Measurements from ENCODE around the gene PCSK2.

Gene PCSK2

GRCh38 chr20:17520583-17520982 is 293.7 kb downstream of the PCSK2 start:
- no peak overlapping the region for H3K27ac ChIP-seq
- no peak for DNase-seq (ENCODE audit: low read depth, low spot score)

GRCh38 chr20:17522528-17522927 is 295.7 kb downstream of the PCSK2 start:
- H3K27ac ChIP-seq, result no peak overlapping the region
- DNase-seq (ENCODE audit: low read depth, low spot score), result no peak

GRCh38 chr20:17523326-17523725 is 296.5 kb downstream of the PCSK2 start:
- H3K27ac ChIP-seq, result no peak overlapping the region
- no peak for DNase-seq (ENCODE audit: low read depth, low spot score)

GRCh38 chr20:17524560-17524959 is 297.7 kb downstream of the PCSK2 start:
- H3K27ac ChIP-seq, result no peak overlapping the region
- no peak for DNase-seq (ENCODE audit: low read depth, low spot score)

GRCh38 chr20:17525132-17525531 is 298.3 kb downstream of the PCSK2 start:
- DNase-seq (ENCODE audit: low read depth, low spot score), result no peak
- no peak overlapping the region for H3K27ac ChIP-seq

GRCh38 chr20:17525650-17526049 is 298.8 kb downstream of the PCSK2 start:
- H3K27ac ChIP-seq, result no peak overlapping the region
- no peak for DNase-seq (ENCODE audit: low read depth, low spot score)

GRCh38 chr20:17529586-17529985 is 302.7 kb downstream of the PCSK2 start:
- no peak overlapping the region for H3K27ac ChIP-seq
- DNase-seq (ENCODE audit: low read depth, low spot score), result no peak

GRCh38 chr20:17530153-17530552 is 303.3 kb downstream of the PCSK2 start:
- no peak overlapping the region for H3K27ac ChIP-seq
- DNase-seq (ENCODE audit: low read depth, low spot score), result no peak

GRCh38 chr20:17530716-17531664 is 304.1 kb downstream of the PCSK2 start, which contains the start of gene BFSP1:
BFSP1 (minus strand) TSS chr20:17531379; CDS start chr20:17531329, 50 bp downstream.
- DNase-seq (ENCODE audit: low read depth, low spot score), result no peak
- H3K27ac ChIP-seq, result no peak within 1 kb of the TSS

- H3K27ac ChIP-seq, result no peak overlapping the region
- DNase-seq (ENCODE audit: low read depth, low spot score), result no peak
These were observed 304.8 kb downstream of the PCSK2 start for GRCh38 chr20:17531665-17532025.

GRCh38 chr20:17533396-17533795 is 306.6 kb downstream of the PCSK2 start:
- no peak overlapping the region for H3K27ac ChIP-seq
- DNase-seq (ENCODE audit: low read depth, low spot score), result no peak

GRCh38 chr20:17534077-17534476 is 307.2 kb downstream of the PCSK2 start:
- DNase-seq (ENCODE audit: low read depth, low spot score), result no peak
- H3K27ac ChIP-seq, result no peak overlapping the region

Data from epithelial cell of prostate (primary cell).